ENCODE data around the gene OGA.

OGA gene

GRCh38 chr10:101830322-101831168, 12.3 kb upstream of the OGA start:
- Histone ChIP-seq H3F3A (ENCODE audit: insufficient read depth) (peaks cover 6% of the 10 kb centered on the region), H3K9me2 (replicated peaks; ENCODE audit: insufficient read depth, low read length) (no peaks in the 10 kb centered on the region), H3K9me3 (ENCODE audit: insufficient read depth, low read length) (no peaks in the 10 kb centered on the region), H3K27ac (ENCODE audit: low read depth, low read length) (peak overlapping the region; percentile 89), H4K20me1 (ENCODE audit: low read depth, low read length) (no peaks in the 10 kb centered on the region), H3K36me3 (ENCODE audit: low read length) (no peaks in the 10 kb centered on the region), H3K9ac (ENCODE audit: low read length) (peak overlapping the region; percentile 37), H3K4me3 (ENCODE audit: insufficient read depth, low read length, poor library complexity, severe bottlenecking) (peak overlapping the region; percentile 22), H3K79me2 (ENCODE audit: insufficient read depth, low read length) (no peaks in the 10 kb centered on the region), H3K4me2 (ENCODE audit: low read depth, low read length, poor library complexity, severe bottlenecking) (peak overlapping the region; percentile 90), H3K27me3 (ENCODE audit: low read length) (no peaks in the 10 kb centered on the region), H2AFZ (ENCODE audit: low read depth, low read length, severe bottlenecking) (peak overlapping the region; percentile 69)
- TF ChIP-seq EZH2phosphoT487 (conservative IDR thresholded peaks at IDR 0.05; ENCODE audit: low read length) (no peak), CTCF (IDR thresholded peaks at IDR 0.05; ENCODE audit: insufficient read depth, low read length, poor library complexity, severe bottlenecking) (no peak)

GRCh38 chr10:101829561-101830315, 11.5 kb upstream of the OGA start:
- Histone ChIP-seq H3K36me3 (ENCODE audit: low read length) (no peaks in the 10 kb centered on the region), H3K79me2 (ENCODE audit: insufficient read depth, low read length) (no peaks in the 10 kb centered on the region), H3K27me3 (ENCODE audit: low read length) (no peaks in the 10 kb centered on the region), H4K20me1 (ENCODE audit: low read depth, low read length) (no peaks in the 10 kb centered on the region), H3K4me3 (ENCODE audit: insufficient read depth, low read length, poor library complexity, severe bottlenecking) (peak overlapping the region; percentile 22), H3K9me3 (ENCODE audit: insufficient read depth, low read length) (no peaks in the 10 kb centered on the region), H3K4me2 (ENCODE audit: low read depth, low read length, poor library complexity, severe bottlenecking) (peak overlapping the region; percentile 90), H2AFZ (ENCODE audit: low read depth, low read length, severe bottlenecking) (peak overlapping the region; percentile 69), H3K9ac (ENCODE audit: low read length) (peak overlapping the region; percentile 37), H3K27ac (ENCODE audit: low read depth, low read length) (peak overlapping the region; percentile 89), H3K9me2 (replicated peaks; ENCODE audit: insufficient read depth, low read length) (no peaks in the 10 kb centered on the region), H3F3A (ENCODE audit: insufficient read depth) (peaks cover 6% of the 10 kb centered on the region)
- TF ChIP-seq EZH2phosphoT487 (conservative IDR thresholded peaks at IDR 0.05; ENCODE audit: low read length) (no peak), CTCF (IDR thresholded peaks at IDR 0.05; ENCODE audit: insufficient read depth, low read length, poor library complexity, severe bottlenecking) (no peak)

- no peaks in the 10 kb centered on the region for H3K9me2 ChIP-seq (replicated peaks; ENCODE audit: insufficient read depth, low read length)
- H3K4me3 ChIP-seq (ENCODE audit: insufficient read depth, low read length, poor library complexity, severe bottlenecking) = no peak overlapping the region
- no peaks in the 10 kb centered on the region for H3K9me3 ChIP-seq (ENCODE audit: insufficient read depth, low read length)
- peaks cover 6% of the 10 kb centered on the region for H3F3A ChIP-seq (ENCODE audit: insufficient read depth)
- no peak overlapping the region for H3K9ac ChIP-seq (ENCODE audit: low read length)
- no peaks in the 10 kb centered on the region for H4K20me1 ChIP-seq (ENCODE audit: low read depth, low read length)
- TF ChIP-seq CTCF (IDR thresholded peaks at IDR 0.05; ENCODE audit: insufficient read depth, low read length, poor library complexity, severe bottlenecking) (no peak), EZH2phosphoT487 (conservative IDR thresholded peaks at IDR 0.05; ENCODE audit: low read length) (no peak)
- no peaks in the 10 kb centered on the region for H3K79me2 ChIP-seq (ENCODE audit: insufficient read depth, low read length)
- H3K27me3 ChIP-seq (ENCODE audit: low read length) = no peaks in the 10 kb centered on the region
- H2AFZ ChIP-seq (ENCODE audit: low read depth, low read length, severe bottlenecking) = no peak overlapping the region
- no peak overlapping the region for H3K4me2 ChIP-seq (ENCODE audit: low read depth, low read length, poor library complexity, severe bottlenecking)
- H3K27ac ChIP-seq (ENCODE audit: low read depth, low read length) = no peak overlapping the region
- H3K36me3 ChIP-seq (ENCODE audit: low read length) = no peaks in the 10 kb centered on the region
Measured at GRCh38 chr10:101828766-101829551, 10.7 kb upstream of the OGA start.
